ENCODE results near the gene GALNT1.

DNA sequence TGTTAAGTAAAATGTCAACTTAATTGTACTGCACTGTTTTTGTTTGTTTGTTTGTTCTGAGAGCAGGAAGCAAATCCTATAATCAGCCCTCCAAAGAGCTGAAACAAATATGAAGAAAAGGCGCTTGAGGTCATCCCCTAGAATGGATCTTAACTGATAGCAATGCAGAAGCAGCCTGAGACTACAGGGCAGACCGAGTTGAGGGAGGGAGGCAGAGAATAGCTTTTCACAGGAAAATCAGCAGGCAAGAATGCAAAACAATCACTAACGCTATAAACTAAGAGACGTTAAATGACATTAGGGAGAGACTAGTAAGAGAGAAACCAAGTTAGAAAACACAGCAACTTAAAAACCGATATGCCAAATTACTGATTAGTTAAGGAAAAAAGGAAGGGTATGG lies 37.2 kb downstream of the GALNT1 start:
- TF ChIP-seq SP1 (IDR thresholded peaks at IDR 0.05): no peak
- no peak for TF ChIP-seq ZNF384 (IDR thresholded peaks at IDR 0.05)
- no peak for TF ChIP-seq LEF1 (IDR thresholded peaks at IDR 0.05; ENCODE audit: borderline replicate concordance)
